ENCODE measurements around the gene IDH3A.

Gene IDH3A

DNA sequence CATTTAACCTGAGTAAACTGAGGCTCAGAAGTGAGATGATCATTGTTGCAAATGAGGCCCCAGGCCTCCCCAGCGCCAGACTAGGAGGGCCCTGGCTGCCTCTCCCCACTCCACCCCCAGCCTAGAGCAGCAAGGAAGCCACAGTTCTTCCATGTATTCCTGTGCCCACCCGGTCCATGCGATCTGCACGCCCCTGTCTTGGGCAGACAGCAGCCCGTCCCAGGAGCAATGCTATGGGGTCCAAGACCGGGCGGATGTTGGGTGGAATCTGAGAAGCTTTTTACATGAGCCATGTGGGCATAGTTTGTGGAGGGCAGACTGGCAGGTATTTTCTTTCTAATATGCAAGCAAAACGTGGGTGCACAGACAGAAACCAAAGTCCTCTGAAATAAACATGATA lies 41.7 kb upstream of the IDH3A start:
- H3K4me1 ChIP-seq (ENCODE audit: control insufficient read depth, insufficient read depth, low read length) = no peaks in the 10 kb centered on the region
- H3K9ac ChIP-seq (ENCODE audit: low read length in 2 of 2) = no peak overlapping the region
- H3K27me3 ChIP-seq (ENCODE audit: control insufficient read depth in 1 of 2, insufficient read depth in 2 of 2, low read length in 2 of 2) = peaks cover 0 to 2% of the 10 kb centered on the region in 2 donors
- no peak overlapping the region for H3K27ac ChIP-seq (ENCODE audit: low read length)
- H3K36me3 ChIP-seq (ENCODE audit: control insufficient read depth in 2 of 2, insufficient read depth in 2 of 2, low read length in 2 of 2) = no peaks in the 10 kb centered on the region
- H3K9me3 ChIP-seq (ENCODE audit: control insufficient read depth in 2 of 2, low read length in 2 of 2) = no peaks in the 10 kb centered on the region
- H3K4me3 ChIP-seq (ENCODE audit: low read length in 2 of 2) = no peak overlapping the region

DNA sequence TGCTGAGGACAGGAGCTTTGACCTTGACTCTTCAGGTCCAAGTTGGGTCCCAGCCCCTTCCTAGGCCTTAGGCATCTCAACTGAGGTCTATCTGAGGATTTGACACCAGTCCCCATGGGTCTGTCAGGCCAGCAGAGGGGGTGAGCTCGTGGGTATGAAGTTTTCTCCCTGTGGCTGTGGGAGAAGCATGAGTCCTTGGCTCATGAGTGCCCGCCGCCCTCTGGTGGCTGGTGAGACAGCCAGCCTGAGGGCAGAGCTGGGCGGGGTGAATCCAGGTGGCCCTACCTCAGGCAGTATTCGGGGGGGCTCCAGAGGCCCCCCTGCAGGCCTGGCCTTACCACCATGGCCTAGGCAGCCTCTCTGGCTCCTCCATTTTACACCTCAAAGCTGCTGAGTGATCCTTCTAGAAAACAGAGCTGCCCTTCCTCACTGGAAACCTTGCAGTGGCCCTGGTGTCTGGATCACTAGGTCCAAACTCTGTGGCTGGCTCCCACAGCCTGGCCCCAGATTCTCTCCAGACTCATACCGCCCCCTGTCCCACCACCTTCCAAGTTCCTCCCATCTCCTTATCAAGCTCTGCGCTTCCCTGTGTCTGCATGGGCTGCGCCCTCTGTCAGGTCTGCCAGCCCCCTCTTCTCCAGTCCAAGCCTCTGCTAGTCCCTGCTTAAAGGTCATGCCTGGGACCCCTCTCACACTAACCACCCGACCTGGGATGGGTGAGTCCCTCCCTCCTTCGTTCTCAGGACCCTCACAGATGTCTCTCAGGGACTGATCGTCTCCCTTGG lies 40.7 kb upstream of the IDH3A start:
- H3K9ac ChIP-seq (ENCODE audit: low read length in 2 of 2) = no peak overlapping the region
- H3K27ac ChIP-seq (ENCODE audit: low read length) = no peak overlapping the region
- H3K9me3 ChIP-seq (ENCODE audit: control insufficient read depth in 2 of 2, low read length in 2 of 2) = no peaks in the 10 kb centered on the region
- H3K27me3 ChIP-seq (ENCODE audit: control insufficient read depth in 1 of 2, insufficient read depth in 2 of 2, low read length in 2 of 2) = peaks cover 0 to 2% of the 10 kb centered on the region in 2 donors
- no peak overlapping the region for H3K4me3 ChIP-seq (ENCODE audit: low read length in 2 of 2)
- H3K36me3 ChIP-seq (ENCODE audit: control insufficient read depth in 2 of 2, insufficient read depth in 2 of 2, low read length in 2 of 2) = no peaks in the 10 kb centered on the region
- H3K4me1 ChIP-seq (ENCODE audit: control insufficient read depth, insufficient read depth, low read length) = peaks cover 5% of the 10 kb centered on the region

DNA sequence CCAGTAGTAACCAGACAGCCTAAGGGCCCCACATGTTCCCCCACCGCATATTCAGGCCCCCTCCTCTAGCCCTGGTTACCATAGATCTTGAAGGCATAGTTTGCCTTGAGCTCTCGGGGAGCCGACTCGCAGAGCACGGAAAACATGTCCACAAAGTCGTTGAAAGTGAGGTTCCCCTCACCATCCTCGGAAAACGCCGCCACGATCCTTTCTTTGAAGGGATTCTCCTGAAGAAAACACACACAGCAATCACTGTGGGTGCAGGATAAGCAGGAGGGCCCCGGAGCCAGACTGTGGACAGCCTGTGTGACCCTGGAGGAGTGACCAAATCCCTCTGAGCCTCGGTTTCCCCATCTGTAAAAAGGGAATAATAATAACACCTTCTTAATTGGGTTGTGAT lies 40.0 kb upstream of the IDH3A start:
- Histone ChIP-seq H3K4me1 (ENCODE audit: control insufficient read depth, insufficient read depth, low read length) (peaks cover 5% of the 10 kb centered on the region), H3K9me3 (ENCODE audit: control insufficient read depth in 2 of 2, low read length in 2 of 2) (no peaks in the 10 kb centered on the region), H3K4me3 (ENCODE audit: low read length in 2 of 2) (no peak overlapping the region), H3K36me3 (ENCODE audit: control insufficient read depth in 2 of 2, insufficient read depth in 2 of 2, low read length in 2 of 2) (no peaks in the 10 kb centered on the region), H3K9ac (ENCODE audit: low read length in 2 of 2) (no peak overlapping the region), H3K27ac (ENCODE audit: low read length) (no peak overlapping the region), H3K27me3 (ENCODE audit: control insufficient read depth in 1 of 2, insufficient read depth in 2 of 2, low read length in 2 of 2) (peaks cover 0 to 2% of the 10 kb centered on the region in 2 donors)

DNA sequence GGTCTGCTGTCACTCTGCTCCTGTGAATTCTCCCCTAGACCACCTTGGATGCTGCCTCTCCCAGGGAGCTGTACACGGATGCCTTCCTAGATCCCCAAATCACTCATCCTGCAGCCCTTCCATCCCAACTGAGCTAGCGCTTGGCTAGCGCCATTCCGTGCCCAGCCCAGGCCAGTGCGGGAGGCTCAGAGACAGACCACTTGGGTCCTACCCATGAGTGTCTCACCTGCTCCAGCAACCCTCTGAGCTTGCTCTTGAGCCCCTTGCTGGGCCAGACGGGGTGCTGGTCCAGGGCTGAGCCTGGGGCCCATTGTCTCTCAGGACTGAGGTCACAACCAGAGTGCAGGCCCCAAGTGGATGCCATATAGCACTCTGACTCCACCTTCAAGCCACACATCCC lies 39.1 kb upstream of the IDH3A start:
- Histone ChIP-seq H3K27ac (ENCODE audit: low read length) (no peak overlapping the region), H3K4me3 (ENCODE audit: low read length in 2 of 2) (no peak overlapping the region), H3K9me3 (ENCODE audit: control insufficient read depth in 2 of 2, low read length in 2 of 2) (no peaks in the 10 kb centered on the region), H3K36me3 (ENCODE audit: control insufficient read depth in 2 of 2, insufficient read depth in 2 of 2, low read length in 2 of 2) (no peaks in the 10 kb centered on the region), H3K27me3 (ENCODE audit: control insufficient read depth in 1 of 2, insufficient read depth in 2 of 2, low read length in 2 of 2) (peaks cover 0 to 2% of the 10 kb centered on the region in 2 donors), H3K9ac (ENCODE audit: low read length in 2 of 2) (no peak overlapping the region), H3K4me1 (ENCODE audit: control insufficient read depth, insufficient read depth, low read length) (peaks cover 5% of the 10 kb centered on the region)

DNA sequence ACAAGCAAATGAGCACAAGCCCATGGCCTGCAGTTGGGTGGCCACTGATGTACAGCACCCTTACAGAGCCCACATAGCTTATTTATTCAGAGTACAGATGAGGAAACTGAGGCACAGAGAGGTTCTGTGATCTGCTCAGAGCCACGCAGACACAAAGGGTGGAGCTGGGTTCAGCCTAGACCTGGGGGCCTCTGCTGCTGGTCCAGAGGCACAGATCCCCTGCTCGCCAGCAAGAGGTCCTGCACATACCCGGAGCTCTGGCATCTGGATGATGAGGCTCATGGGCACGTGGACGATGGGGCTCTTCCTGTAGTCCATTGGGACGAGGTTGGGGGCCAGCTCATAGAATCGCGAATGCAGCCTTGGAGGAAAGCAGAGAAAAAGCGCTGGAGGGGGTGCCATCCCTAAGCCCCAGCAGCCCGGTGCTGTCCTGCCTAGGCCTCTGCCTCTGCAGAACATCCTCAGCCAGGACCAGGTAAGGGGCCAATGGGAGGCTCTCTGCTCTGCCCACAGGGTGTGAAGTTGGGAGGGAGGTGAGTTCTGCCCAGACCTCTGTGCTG lies 38.2 kb upstream of the IDH3A start:
- peaks cover 5% of the 10 kb centered on the region for H3K4me1 ChIP-seq (ENCODE audit: control insufficient read depth, insufficient read depth, low read length)

DNA sequence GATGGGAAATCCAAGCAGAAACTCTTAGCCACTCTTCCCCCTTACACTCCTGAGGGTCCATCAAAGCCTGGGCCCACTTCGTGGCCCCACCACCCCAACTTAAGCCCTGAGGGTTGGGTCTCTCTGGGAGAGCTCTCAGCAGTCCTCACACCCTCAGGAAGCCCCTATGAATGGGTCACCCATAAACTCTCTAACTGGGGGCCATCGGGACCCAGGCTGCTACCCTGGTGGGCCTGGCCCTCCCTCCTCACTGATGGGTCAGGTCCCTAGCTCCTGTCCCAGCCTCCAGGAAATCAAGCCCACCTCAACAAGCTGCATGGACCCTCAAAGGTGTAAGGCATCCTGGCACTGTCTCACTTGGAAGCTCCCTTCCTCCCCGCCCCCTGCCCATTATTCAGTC lies 37.4 kb upstream of the IDH3A start:
- Histone ChIP-seq H3K9me3 (ENCODE audit: control insufficient read depth in 2 of 2, low read length in 2 of 2) (no peaks in the 10 kb centered on the region), H3K36me3 (ENCODE audit: control insufficient read depth in 2 of 2, insufficient read depth in 2 of 2, low read length in 2 of 2) (no peaks in the 10 kb centered on the region), H3K9ac (ENCODE audit: low read length in 2 of 2) (no peak overlapping the region), H3K27ac (ENCODE audit: low read length) (no peak overlapping the region), H3K4me1 (ENCODE audit: control insufficient read depth, insufficient read depth, low read length) (peaks cover 5% of the 10 kb centered on the region), H3K27me3 (ENCODE audit: control insufficient read depth in 1 of 2, insufficient read depth in 2 of 2, low read length in 2 of 2) (no peaks in the 10 kb centered on the region), H3K4me3 (ENCODE audit: low read length in 2 of 2) (no peak overlapping the region)

More for the DNA sequence above, 38.2 kb upstream of the IDH3A start:
- H3K9me3 ChIP-seq (ENCODE audit: control insufficient read depth in 2 of 2, low read length in 2 of 2) = no peaks in the 10 kb centered on the region
- no peaks in the 10 kb centered on the region for H3K36me3 ChIP-seq (ENCODE audit: control insufficient read depth in 2 of 2, insufficient read depth in 2 of 2, low read length in 2 of 2)
- no peak overlapping the region for H3K4me3 ChIP-seq (ENCODE audit: low read length in 2 of 2)
- no peak overlapping the region for H3K27ac ChIP-seq (ENCODE audit: low read length)
- H3K27me3 ChIP-seq (ENCODE audit: control insufficient read depth in 1 of 2, insufficient read depth in 2 of 2, low read length in 2 of 2) = peaks cover 0 to under 1% of the 10 kb centered on the region in 2 donors
- no peak overlapping the region for H3K9ac ChIP-seq (ENCODE audit: low read length in 2 of 2)

DNA sequence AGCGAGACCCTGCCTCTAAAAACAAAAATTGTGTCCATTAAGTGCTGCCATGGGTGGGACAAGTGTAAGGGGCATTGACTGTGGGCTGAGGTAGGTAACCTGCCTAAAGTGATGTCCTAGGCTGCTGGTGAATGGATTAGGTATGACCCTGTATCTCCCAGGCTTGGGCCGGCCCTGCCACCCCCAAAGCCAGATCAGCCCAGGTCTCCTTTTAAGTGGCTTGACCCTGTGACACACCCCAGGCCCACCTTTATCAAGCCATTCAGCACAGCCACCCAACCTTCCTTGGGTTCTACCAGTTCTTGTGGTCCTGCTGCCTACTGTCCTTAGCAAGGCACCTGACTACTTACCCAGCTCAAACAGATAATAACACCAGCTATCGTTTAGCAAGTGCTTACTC lies 36.6 kb upstream of the IDH3A start:
- Histone ChIP-seq H3K9me3 (ENCODE audit: control insufficient read depth in 2 of 2, low read length in 2 of 2) (no peaks in the 10 kb centered on the region), H3K4me3 (ENCODE audit: low read length in 2 of 2) (no peak overlapping the region), H3K36me3 (ENCODE audit: control insufficient read depth in 2 of 2, insufficient read depth in 2 of 2, low read length in 2 of 2) (no peaks in the 10 kb centered on the region), H3K27me3 (ENCODE audit: control insufficient read depth in 1 of 2, insufficient read depth in 2 of 2, low read length in 2 of 2) (no peaks in the 10 kb centered on the region), H3K27ac (ENCODE audit: low read length) (no peak overlapping the region), H3K9ac (ENCODE audit: low read length in 2 of 2) (no peak overlapping the region), H3K4me1 (ENCODE audit: control insufficient read depth, insufficient read depth, low read length) (peaks cover 5% of the 10 kb centered on the region)

DNA sequence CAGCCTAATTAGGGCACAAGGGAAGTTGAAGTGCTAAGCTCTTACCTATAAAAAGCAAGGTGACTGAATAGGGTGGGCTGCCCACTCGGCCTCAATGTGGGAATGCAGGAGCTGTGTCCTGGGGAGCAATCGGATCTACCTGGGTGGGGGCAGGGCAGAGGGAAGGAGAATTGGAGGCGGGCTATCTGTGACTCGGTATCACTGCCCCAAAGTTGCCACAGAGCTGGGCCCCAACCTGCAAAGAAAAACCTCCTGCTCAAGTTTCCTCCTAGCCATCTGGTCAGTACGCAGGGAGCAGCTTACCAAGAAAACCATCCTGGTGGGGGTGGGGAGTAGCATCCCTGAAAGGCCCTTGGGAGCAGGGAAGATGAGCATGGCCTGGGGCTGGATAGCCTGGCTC lies 28.6 kb upstream of the IDH3A start:
- no peaks in the 10 kb centered on the region for H3K36me3 ChIP-seq (ENCODE audit: control insufficient read depth in 2 of 2, insufficient read depth in 2 of 2, low read length in 2 of 2)
- no peaks in the 10 kb centered on the region for H3K4me1 ChIP-seq (ENCODE audit: control insufficient read depth, insufficient read depth, low read length)
- no peak overlapping the region for H3K4me3 ChIP-seq (ENCODE audit: low read length in 2 of 2)
- H3K9me3 ChIP-seq (ENCODE audit: control insufficient read depth in 2 of 2, low read length in 2 of 2) = no peaks in the 10 kb centered on the region
- no peak overlapping the region for H3K27ac ChIP-seq (ENCODE audit: low read length)
- no peak overlapping the region for H3K9ac ChIP-seq (ENCODE audit: low read length in 2 of 2)
- no peaks in the 10 kb centered on the region for H3K27me3 ChIP-seq (ENCODE audit: control insufficient read depth in 1 of 2, insufficient read depth in 2 of 2, low read length in 2 of 2)

DNA sequence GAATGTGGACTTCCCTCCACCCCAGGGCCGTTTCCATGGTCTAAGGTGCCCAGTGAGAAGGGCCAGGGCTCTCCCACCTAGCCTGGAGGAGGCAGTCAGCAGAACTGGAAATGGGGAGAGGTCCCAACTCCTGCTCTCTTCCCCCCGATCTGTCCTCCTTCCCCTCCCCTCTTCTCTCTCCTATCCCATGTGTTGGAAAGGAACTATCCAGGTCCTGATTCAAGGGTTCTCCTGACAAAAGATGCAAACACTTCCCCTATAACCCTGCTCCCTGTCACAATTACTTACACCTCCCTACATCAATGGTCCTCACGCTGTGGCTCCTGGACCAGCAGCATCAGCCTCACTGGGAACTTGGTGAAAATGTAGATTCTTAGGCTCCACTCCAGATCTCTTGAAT lies 23.9 kb upstream of the IDH3A start:
- no peak overlapping the region for H3K9ac ChIP-seq (ENCODE audit: low read length in 2 of 2)
- no peak overlapping the region for H3K27ac ChIP-seq (ENCODE audit: low read length)
- no peaks in the 10 kb centered on the region for H3K36me3 ChIP-seq (ENCODE audit: control insufficient read depth in 2 of 2, insufficient read depth in 2 of 2, low read length in 2 of 2)
- no peak overlapping the region for H3K4me3 ChIP-seq (ENCODE audit: low read length in 2 of 2)
- H3K9me3 ChIP-seq (ENCODE audit: control insufficient read depth in 2 of 2, low read length in 2 of 2) = no peaks in the 10 kb centered on the region
- no peaks in the 10 kb centered on the region for H3K27me3 ChIP-seq (ENCODE audit: control insufficient read depth in 1 of 2, insufficient read depth in 2 of 2, low read length in 2 of 2)
- peaks cover 2% of the 10 kb centered on the region for H3K4me1 ChIP-seq (ENCODE audit: control insufficient read depth, insufficient read depth, low read length)

DNA sequence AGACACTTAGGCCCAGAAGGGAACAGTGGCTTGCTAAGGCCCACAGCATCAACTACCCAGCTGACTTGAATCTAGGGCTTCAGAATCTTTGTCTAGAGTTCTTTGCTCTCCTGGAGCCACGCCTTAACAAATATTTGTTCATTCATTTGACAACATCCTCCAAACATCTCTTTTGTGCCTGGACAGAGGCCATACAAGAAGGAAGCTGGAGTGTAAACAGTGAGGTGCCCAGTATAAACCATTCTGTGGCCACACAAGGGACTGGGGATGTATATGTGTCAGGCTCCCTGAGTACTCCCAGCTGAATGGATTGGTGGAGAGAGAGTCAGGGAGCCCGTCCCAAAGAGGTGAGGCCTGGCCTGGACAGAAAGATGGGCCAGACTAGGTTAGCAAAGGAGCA lies 21.3 kb upstream of the IDH3A start:
- no peaks in the 10 kb centered on the region for H3K9me3 ChIP-seq (ENCODE audit: control insufficient read depth in 2 of 2, low read length in 2 of 2)
- H3K4me3 ChIP-seq (ENCODE audit: low read length in 2 of 2) = no peak overlapping the region
- no peak overlapping the region for H3K9ac ChIP-seq (ENCODE audit: low read length in 2 of 2)
- H3K27me3 ChIP-seq (ENCODE audit: control insufficient read depth in 1 of 2, insufficient read depth in 2 of 2, low read length in 2 of 2) = no peaks in the 10 kb centered on the region
- H3K4me1 ChIP-seq (ENCODE audit: control insufficient read depth, insufficient read depth, low read length) = peaks cover 13% of the 10 kb centered on the region
- H3K36me3 ChIP-seq (ENCODE audit: control insufficient read depth in 2 of 2, insufficient read depth in 2 of 2, low read length in 2 of 2) = no peaks in the 10 kb centered on the region
- no peak overlapping the region for H3K27ac ChIP-seq (ENCODE audit: low read length)

DNA sequence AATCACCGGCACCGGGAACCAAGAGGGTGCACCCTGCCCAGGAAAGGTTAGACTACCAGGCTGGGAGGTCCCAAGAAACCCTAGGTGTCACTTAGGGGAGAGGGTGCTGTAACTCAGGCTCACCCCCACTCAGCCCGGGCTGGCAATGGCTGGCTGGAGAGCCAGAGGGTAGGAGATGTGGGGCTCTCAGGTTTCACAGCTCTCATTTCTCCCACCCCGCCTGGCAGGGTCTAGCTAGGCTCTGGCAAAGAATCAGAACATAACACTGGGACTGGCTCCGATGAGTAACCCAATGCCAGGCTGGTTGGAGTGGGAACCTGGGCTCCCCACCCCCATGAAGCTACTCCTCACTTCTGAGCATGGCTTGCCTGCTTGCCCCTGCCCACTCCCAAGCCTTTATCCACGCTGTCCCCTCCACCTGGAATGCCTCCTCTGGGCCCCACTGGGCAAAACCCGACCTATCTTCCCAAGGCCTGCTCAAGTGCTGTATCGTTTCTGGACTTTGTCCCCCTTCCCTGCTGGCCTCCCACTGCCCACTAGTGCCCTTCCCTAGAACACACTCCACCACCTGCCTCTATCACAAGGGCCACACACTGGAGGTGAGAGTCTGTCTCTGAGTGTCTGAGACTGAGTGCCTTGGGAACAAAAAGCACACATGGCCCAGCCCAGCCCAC lies 19.9 kb upstream of the IDH3A start:
- peaks cover 13% of the 10 kb centered on the region for H3K4me1 ChIP-seq (ENCODE audit: control insufficient read depth, insufficient read depth, low read length)
- no peak overlapping the region for H3K27ac ChIP-seq (ENCODE audit: low read length)
- H3K4me3 ChIP-seq (ENCODE audit: low read length in 2 of 2) = no peak overlapping the region
- no peaks in the 10 kb centered on the region for H3K9me3 ChIP-seq (ENCODE audit: control insufficient read depth in 2 of 2, low read length in 2 of 2)
- H3K9ac ChIP-seq (ENCODE audit: low read length in 2 of 2) = no peak overlapping the region
- no peaks in the 10 kb centered on the region for H3K36me3 ChIP-seq (ENCODE audit: control insufficient read depth in 2 of 2, insufficient read depth in 2 of 2, low read length in 2 of 2)
- no peaks in the 10 kb centered on the region for H3K27me3 ChIP-seq (ENCODE audit: control insufficient read depth in 1 of 2, insufficient read depth in 2 of 2, low read length in 2 of 2)
